Activated T-cell treated with anti-CD3 and anti-CD28 coated beads for 24 hours (primary cell): ENCODE measurements around the gene NCS1.

ENCODE experiments used
- DNase-seq: peaks from one replicate; pipeline ENCODE4 v3.0.0-alpha.2; 2020; ENCODE audit warnings: low read depth

The NCS1 gene

GRCh38 chr9:130147910-130148309 is 24.3 kb upstream of the NCS1 start:
- no peak for DNase-seq

- DNase-seq = no peak
These were observed 23.2 kb upstream of the NCS1 start for GRCh38 chr9:130149031-130149430.

GRCh38 chr9:130149654-130150286 is 22.4 kb upstream of the NCS1 start:
- no peak for DNase-seq

DNA sequence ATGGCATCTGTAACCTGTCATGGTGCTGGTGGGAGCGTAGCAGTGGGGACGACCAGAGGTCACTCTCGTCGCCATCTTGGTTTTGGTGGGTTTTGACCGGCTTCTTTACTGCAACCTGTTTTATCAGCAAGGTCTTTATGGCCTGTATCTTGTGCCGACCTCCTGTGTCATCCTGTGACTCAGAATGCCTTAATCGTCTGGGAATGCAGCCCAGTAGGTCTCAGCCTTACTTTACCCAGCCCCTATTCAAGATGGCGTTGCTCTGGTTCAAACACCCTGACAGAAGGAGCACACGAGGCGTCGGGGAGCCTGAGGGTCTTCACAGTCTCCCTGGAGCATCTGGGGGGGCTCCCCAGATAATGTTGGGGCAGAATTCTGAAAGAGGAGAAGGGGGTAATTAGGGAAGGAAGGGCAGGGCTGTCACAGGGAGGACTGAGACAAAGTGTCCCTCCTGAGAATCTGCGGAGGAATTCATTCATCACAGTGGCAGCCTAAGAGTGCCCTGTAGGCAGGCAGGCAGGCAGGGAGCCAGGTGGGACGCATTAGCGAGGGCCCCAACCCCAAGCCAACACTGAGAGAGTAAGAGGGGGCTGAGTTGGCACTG is 21.3 kb upstream of the NCS1 start:
- DNase-seq = no peak

DNA sequence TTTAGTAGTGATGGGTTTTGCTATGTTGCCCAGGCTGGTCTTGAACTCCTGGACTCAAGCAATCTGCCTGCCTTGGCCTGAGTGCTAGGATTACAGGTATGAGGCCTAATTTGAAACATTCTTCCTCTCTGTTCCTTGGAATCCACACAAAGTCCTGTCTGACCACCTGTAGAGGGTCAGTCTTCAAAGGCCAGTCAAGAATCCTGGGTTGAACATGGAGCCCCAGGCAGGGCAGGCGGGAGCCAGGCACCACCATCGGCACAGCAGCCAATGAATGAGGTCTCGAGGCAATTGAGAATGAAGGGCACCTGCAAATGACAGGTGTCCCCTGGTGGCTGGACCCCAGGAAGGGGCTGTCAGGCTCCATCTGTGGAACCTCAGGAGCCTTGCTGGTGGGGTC is 17.4 kb upstream of the NCS1 start:
- DNase-seq = no peak

- DNase-seq = no peak
These were observed 16.6 kb upstream of the NCS1 start for GRCh38 chr9:130155647-130156046.

- DNase-seq = no peak
These were observed 15.5 kb upstream of the NCS1 start for GRCh38 chr9:130156672-130157071.

GRCh38 chr9:130157079-130157478 is 15.1 kb upstream of the NCS1 start:
- DNase-seq = no peak

DNA sequence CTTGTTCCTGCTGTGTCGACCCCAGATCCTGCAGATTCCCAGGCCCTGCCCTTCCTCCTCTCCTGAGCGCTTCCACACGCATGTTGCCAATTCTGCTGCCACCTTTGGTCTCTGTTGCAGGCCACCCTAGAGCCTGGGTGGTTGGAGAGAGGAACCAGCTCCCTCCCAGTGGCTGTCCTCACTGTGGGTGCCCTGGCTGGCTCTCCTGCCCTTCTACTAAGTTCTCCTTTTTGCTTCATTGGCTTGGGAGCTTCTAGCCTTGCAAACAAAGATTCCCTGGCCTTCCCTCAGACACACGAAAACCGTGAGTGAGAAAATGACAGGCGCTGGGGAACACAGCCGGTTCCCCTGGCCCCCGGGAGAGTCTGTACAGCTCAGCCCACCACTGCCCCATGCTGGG is 14.2 kb upstream of the NCS1 start:
- DNase-seq = no peak

DNA sequence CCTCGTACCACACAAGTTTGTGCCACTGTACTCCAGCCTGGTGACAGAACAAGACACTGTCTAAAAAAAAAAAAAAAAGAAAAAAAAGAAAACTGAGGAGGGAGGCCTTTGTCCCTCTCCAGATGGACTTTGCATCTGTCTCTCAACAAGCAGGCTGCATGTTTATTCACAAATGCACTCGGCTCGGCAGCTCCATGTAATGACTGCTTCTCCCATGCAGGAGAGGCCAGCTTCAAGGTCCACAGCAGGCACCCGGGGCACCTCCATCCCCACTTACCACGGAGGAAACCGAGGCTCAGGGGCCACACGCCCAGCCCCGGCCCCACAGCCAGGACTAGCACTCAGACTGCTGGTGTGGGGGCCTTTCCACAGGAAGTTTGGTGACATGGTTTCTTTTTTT is 13.1 kb upstream of the NCS1 start:
- no peak for DNase-seq

- no peak for DNase-seq
These were observed 12.1 kb upstream of the NCS1 start for GRCh38 chr9:130159915-130160670.

DNA sequence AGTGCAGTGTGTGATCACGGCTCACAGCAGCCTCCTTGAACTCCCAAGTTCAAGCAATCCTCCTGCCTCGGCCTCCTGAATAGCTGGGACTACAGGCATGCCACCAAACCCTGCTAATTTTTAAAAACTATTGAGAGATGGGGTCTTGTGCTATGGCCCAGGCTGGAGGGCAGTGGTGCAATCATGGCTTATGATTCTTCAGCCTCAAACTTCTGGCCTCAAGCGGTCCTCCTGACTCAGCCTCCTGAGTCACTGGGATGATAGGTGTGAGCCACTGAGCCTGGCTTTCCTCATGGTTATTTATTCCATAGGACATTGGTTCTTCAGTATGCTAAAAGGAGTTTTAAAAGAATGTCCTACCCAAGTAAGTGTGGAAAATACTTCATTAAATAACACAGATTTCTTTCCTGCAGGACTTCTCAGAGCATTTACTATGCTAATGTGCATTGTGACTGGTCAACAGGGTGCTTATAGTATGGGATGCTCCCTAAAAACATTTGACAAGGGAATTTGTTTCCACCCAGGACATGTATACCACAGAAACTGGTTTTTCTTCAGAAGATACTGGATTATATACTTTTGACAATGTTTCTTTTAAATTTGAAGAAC is 11.2 kb upstream of the NCS1 start:
- DNase-seq = no peak

GRCh38 chr9:130165579-130165978 is 6.6 kb upstream of the NCS1 start:
- no peak for DNase-seq

DNA sequence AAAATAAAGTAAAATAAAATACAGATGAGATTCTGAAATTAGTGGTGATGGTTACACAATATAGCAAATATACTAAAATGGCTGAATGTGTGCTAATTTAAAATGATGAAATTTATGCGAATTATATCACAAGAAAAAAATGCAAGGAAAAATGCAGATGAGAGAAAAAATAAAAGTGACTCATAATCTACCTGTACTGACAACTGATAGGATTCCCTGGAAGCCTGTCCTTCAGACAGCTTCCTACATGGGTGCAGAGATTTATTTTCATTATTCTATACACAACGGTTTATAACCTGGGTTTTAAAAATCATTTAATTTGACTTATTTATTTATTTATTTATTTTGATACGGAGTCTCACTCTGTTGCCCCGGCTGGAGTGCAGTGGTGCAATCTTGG is 5.8 kb upstream of the NCS1 start:
- no peak for DNase-seq

- DNase-seq = no peak
These were observed 4.3 kb upstream of the NCS1 start for GRCh38 chr9:130167927-130168326.

DNA sequence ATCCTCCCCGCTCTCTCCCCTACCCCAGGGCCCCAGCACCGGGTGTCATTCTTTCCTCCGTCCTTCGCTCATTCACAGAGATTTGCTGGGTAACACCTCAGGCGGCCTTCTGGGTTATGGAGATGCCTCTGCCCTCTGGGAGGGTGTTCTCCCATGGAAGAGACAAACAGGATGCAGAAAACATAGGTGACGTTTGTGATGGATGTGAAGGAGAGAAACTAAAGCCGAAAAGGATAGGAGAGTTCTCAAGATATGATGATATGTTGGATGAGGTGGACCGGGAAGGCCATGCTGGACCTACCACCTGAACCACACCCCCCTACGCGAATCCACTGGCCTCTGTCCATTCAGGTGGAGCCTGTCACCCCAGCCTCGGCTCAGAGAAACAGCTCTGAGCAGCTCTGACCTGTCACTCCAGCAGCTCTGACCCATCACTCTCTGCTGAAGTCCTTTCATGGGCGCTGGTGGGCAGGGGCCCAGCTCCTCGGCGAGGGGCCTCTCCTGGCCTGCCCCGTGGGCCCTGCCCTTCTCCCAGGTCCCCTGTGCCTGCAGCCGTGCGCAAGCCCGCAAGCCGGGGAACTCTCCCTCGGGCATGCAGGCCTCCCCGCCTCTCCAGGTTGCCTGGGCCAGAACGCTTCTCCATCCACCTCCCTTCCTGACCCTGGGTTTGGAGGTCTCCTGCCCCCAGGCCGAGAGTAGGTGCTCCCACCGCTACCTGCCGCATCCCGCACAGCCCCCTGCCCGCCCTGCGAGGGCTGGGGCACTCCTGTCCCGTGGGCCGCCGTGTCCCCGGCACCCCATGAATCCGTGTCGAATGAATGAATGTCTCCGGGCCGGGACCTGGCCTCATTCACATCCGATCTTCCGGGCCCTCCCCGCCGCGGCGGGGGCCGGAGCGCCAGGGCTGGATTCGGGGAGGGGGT is 717 bp upstream of the NCS1 start:
- DNase-seq = no peak

GRCh38 chr9:130172858-130173665 is 858 bp downstream of the NCS1 start:
- DNase-seq = peak; percentile 7

DNA sequence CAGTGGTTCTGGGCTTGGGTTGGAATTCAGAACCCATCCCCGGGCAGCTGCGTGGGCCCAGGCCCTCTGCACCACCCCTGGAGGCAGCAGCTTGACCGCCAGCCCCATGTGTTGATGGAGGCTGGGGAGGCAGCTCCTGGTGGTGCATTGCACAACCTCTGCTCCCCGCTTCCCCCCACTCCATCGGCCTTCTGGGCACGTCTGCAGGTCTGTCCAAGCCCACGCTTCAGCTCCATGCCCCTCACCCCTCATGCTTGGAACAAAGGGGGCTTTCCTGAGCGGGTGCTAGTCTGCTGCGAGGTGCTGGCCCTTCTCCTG is 1.4 kb downstream of the NCS1 start:
- no peak for DNase-seq

DNA sequence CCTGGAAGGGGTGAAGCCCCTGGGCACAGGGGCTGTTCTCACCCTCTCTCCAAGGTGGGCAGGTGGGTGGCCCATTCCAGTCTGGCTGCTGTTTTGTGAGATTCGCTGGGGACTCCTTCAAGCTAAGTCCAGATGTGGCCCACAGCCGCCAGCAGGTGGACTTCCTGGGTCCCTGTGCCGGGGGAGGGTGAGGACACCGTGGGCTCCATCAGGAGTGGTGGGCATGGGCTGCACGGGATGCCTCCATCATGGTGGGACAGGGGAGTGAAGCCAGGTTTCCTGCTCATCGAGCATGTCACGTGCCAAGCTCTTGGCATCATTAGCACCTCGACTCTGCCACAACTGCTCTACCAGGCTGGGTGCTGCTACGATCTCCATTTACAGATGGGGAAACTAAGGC is 1.8 kb downstream of the NCS1 start:
- DNase-seq = no peak

- no peak for DNase-seq
These were observed 2.7 kb downstream of the NCS1 start for GRCh38 chr9:130174920-130175321.

DNA sequence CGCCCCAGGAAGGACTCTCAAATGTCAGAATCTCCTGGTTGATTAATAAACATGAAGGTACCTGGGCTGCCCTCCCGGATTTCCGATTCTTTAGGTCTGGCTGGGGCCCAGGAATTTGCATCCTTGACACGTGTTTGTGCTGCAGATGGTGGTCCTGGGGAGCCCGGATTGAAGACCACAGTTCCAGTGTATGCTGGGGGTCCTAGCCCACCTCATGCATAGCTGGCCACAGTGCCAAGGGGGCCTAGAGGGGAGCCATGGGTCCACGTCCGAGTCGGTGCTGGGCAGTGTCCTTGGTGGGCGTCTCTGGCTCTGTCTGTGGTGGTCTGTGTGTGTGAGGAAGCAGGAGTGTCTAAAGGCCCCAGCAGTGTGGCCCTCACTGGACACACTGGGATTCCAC is 3.2 kb downstream of the NCS1 start:
- DNase-seq = no peak
